ENCODE measurements around the gene DGKQ. TPM values are rescaled to one million over a fixed set of nuclear protein-coding genes. Genes with fewer than 3 reads are reported as not detected.

Gene DGKQ
- total and polyA plus RNA-seq, 9 of the 15 experiments (the other 6 are each of a cell fraction or from before 2014, with no cell fraction given), result 0.17 to 22.0 (median 5.6) TPM

DNA sequence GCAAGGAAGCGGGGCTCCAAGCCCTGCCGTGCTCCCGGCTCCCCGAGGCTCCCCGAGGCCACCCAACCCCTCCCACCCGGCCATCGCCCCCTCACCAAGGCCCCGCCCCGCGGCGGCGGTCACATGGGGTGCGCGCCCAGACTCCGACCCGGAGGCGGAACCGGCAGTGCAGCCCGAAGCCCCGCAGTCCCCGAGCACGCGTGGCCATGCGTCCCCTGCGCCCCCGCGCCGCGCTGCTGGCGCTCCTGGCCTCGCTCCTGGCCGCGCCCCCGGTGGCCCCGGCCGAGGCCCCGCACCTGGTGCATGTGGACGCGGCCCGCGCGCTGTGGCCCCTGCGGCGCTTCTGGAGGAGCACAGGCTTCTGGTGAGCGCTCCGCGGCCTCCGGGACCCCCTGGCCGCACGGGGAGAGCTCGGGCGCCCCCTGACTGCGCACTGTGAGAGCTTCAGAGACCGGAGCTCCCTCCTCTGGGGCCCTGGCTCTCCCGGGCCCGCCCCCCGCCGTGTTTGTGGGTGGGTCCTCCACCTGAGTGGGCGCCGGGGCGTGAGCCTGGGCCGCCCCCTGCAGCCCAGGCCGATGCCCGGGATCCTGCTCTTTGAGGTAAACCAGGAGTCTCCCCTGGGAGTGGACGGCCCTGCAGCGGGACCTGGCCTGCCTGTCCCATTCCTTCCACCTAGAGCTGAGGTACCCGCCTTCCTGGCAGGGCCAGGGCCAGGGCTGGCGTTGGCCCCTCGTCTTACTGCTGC is 13.7 kb upstream of the DGKQ start, which contains the start of gene IDUA (continued):
- no peak for TF ChIP-seq RHOXF2B (CRISPR knock-in tag; conservative IDR thresholded peaks at IDR 0.05)
- TF ChIP-seq, protein P1, sequence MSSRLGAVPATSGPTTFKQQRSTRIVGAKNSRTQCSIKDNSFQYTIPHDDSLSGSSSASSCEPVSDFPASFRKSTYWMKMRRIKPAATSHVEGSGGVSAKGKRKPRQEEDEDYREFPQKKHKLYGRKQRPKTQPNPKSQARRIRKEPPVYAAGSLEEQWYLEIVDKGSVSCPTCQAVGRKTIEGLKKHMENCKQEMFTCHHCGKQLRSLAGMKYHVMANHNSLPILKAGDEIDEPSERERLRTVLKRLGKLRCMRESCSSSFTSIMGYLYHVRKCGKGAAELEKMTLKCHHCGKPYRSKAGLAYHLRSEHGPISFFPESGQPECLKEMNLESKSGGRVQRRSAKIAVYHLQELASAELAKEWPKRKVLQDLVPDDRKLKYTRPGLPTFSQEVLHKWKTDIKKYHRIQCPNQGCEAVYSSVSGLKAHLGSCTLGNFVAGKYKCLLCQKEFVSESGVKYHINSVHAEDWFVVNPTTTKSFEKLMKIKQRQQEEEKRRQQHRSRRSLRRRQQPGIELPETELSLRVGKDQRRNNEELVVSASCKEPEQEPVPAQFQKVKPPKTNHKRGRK (tag; IDR thresholded peaks at IDR 0.05), result no peak
- peak; percentile 60 for TF ChIP-seq ZNF24 (IDR thresholded peaks at IDR 0.05)
- no peak for TF ChIP-seq FOXA1 (IDR thresholded peaks at IDR 0.05; ENCODE audit: borderline replicate concordance)
- TF ChIP-seq BRF1 (IDR thresholded peaks at IDR 0.05; ENCODE audit: borderline replicate concordance, extremely low read depth, insufficient read length), result no peak
- peak; percentile 71 for TF ChIP-seq FUS (optimal IDR thresholded peaks at IDR 0.05; ENCODE audit: low read depth, low read length)
- no peak for TF ChIP-seq STAG1 (CRISPR knock-in tag; IDR thresholded peaks at IDR 0.05; ENCODE audit: borderline replicate concordance)
- TF ChIP-seq, protein P2, sequence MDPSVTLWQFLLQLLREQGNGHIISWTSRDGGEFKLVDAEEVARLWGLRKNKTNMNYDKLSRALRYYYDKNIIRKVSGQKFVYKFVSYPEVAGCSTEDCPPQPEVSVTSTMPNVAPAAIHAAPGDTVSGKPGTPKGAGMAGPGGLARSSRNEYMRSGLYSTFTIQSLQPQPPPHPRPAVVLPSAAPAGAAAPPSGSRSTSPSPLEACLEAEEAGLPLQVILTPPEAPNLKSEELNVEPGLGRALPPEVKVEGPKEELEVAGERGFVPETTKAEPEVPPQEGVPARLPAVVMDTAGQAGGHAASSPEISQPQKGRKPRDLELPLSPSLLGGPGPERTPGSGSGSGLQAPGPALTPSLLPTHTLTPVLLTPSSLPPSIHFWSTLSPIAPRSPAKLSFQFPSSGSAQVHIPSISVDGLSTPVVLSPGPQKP (CRISPR knock-in tag; IDR thresholded peaks at IDR 0.05), result no peak
- 0 out of 2 replicates have a peak, but pooled peaks have one; percentile 79 for TF ChIP-seq ILF3 (IDR thresholded peaks at IDR 0.05; ENCODE audit: borderline replicate concordance)
- TF ChIP-seq MTA3 (IDR thresholded peaks at IDR 0.05; ENCODE audit: borderline replicate concordance), result peak; percentile 94
- TF ChIP-seq, protein P3, sequence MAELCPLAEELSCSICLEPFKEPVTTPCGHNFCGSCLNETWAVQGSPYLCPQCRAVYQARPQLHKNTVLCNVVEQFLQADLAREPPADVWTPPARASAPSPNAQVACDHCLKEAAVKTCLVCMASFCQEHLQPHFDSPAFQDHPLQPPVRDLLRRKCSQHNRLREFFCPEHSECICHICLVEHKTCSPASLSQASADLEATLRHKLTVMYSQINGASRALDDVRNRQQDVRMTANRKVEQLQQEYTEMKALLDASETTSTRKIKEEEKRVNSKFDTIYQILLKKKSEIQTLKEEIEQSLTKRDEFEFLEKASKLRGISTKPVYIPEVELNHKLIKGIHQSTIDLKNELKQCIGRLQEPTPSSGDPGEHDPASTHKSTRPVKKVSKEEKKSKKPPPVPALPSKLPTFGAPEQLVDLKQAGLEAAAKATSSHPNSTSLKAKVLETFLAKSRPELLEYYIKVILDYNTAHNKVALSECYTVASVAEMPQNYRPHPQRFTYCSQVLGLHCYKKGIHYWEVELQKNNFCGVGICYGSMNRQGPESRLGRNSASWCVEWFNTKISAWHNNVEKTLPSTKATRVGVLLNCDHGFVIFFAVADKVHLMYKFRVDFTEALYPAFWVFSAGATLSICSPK (IDR thresholded peaks at IDR 0.05; ENCODE audit: borderline replicate concordance), result no peak
- no peak for TF ChIP-seq SRSF3 (IDR thresholded peaks at IDR 0.05; ENCODE audit: insufficient read depth, low read length)
- no peak for TF ChIP-seq GTF2E2 (tag; IDR thresholded peaks at IDR 0.05)
- TF ChIP-seq, protein P4, sequence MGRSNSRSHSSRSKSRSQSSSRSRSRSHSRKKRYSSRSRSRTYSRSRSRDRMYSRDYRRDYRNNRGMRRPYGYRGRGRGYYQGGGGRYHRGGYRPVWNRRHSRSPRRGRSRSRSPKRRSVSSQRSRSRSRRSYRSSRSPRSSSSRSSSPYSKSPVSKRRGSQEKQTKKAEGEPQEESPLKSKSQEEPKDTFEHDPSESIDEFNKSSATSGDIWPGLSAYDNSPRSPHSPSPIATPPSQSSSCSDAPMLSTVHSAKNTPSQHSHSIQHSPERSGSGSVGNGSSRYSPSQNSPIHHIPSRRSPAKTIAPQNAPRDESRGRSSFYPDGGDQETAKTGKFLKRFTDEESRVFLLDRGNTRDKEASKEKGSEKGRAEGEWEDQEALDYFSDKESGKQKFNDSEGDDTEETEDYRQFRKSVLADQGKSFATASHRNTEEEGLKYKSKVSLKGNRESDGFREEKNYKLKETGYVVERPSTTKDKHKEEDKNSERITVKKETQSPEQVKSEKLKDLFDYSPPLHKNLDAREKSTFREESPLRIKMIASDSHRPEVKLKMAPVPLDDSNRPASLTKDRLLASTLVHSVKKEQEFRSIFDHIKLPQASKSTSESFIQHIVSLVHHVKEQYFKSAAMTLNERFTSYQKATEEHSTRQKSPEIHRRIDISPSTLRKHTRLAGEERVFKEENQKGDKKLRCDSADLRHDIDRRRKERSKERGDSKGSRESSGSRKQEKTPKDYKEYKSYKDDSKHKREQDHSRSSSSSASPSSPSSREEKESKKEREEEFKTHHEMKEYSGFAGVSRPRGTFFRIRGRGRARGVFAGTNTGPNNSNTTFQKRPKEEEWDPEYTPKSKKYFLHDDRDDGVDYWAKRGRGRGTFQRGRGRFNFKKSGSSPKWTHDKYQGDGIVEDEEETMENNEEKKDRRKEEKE (IDR thresholded peaks at IDR 0.05; ENCODE audit: borderline replicate concordance in 1 of 2, control insufficient read depth in 1 of 2, low read depth in 2 of 2, low read length in 1 of 2), result no peak
- TF ChIP-seq NELFE (IDR thresholded peaks at IDR 0.05; ENCODE audit: insufficient read depth, insufficient read length), result no peak
- TF ChIP-seq, protein P5, sequence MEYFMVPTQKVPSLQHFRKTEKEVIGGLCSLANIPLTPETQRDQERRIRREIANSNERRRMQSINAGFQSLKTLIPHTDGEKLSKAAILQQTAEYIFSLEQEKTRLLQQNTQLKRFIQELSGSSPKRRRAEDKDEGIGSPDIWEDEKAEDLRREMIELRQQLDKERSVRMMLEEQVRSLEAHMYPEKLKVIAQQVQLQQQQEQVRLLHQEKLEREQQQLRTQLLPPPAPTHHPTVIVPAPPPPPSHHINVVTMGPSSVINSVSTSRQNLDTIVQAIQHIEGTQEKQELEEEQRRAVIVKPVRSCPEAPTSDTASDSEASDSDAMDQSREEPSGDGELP (CRISPR knock-in tag; IDR thresholded peaks at IDR 0.05; ENCODE audit: borderline replicate concordance), result peak; percentile 58; the same call in 1 of the 2 replicates
- no peak for TF ChIP-seq EWSR1 (IDR thresholded peaks at IDR 0.05; ENCODE audit: borderline replicate concordance, low read depth, partially characterized antibody)
- TF ChIP-seq ZNF444 (CRISPR knock-in tag; IDR thresholded peaks at IDR 0.05), result no peak; the same call in 1 of the 2 replicates
- TF ChIP-seq THRAP3 (IDR thresholded peaks at IDR 0.05; ENCODE audit: borderline replicate concordance), result no peak
